K562 (cell line): ENCODE results near the gene CARMIL1.

Experiments used
- BCOR ChIP-seq: fragments of 450-650 bp; IDR thresholded peaks from 2 replicates; pipeline ENCODE4 v1.6.1; 2016
- CBX8 ChIP-seq: fragments of 200-600 bp; sonication (generic); IDR thresholded peaks from 2 replicates; pipeline ENCODE4 v1.6.1; 2012; ENCODE audit warnings: borderline replicate concordance, mixed run types, low read depth, mild to moderate bottlenecking, moderate library complexity, mixed read lengths, low read length, control low read depth, inconsistent platforms; ENCODE audit not compliant: poor library complexity, severe bottlenecking; ENCODE audit errors: extremely low read depth
- EZH2 ChIP-seq: IDR thresholded peaks from 2 replicates; pipeline ENCODE4 v1.6.1; 2012; ENCODE audit warnings: low read depth, mild to moderate bottlenecking, inconsistent platforms, low read length, borderline replicate concordance
- SOX6 ChIP-seq: fragments of 450-650 bp; IDR thresholded peaks from 2 replicates; pipeline ENCODE4 v1.6.1; 2014; ENCODE audit warnings: mild to moderate bottlenecking
- TF ChIP-seq, protein P1 (sequence below): sonication (generic); formaldehyde crosslinking; IDR thresholded peaks from 2 replicates; pipeline ENCODE4 v1.8.1; 2023; ENCODE audit warnings: mild to moderate bottlenecking, missing genetic modification reagents
- TF ChIP-seq, protein P2 (sequence below): fragments of 250-450 bp; sonication (Bioruptor Pico); IDR thresholded peaks from 2 replicates; pipeline ENCODE4 v1.4.0; 2020; ENCODE audit warnings: borderline replicate concordance

DNA sequence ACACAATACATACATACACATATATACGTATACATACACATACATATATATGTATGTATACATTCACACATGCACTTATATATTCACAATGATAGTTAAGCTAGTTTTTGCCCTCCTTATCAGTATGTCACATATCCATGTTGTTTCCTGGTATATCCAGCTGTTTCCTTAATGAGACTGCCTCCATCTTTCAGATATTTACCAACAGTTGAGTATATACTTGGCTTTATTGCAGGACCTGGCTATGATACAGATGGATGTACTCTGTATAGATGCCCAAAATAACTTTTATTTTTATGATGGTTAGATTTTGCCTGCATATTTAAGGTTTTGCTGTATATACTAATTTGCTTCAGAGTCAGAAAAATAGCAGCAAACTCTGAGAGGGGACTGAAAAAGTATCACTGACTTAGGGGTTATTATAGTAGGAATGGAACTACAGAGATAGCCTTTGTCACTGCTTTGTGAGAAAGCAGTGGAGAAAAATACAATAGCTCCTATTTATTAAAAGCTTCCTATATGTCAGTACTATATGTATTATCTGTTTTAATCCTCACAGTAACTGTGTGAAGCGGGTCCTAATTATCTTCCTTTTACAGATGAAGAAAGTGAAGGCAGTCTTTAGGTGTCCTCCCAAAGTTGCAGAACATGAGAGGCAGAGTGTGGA is 35.5 kb downstream of the CARMIL1 start:
- TF ChIP-seq, protein P1, sequence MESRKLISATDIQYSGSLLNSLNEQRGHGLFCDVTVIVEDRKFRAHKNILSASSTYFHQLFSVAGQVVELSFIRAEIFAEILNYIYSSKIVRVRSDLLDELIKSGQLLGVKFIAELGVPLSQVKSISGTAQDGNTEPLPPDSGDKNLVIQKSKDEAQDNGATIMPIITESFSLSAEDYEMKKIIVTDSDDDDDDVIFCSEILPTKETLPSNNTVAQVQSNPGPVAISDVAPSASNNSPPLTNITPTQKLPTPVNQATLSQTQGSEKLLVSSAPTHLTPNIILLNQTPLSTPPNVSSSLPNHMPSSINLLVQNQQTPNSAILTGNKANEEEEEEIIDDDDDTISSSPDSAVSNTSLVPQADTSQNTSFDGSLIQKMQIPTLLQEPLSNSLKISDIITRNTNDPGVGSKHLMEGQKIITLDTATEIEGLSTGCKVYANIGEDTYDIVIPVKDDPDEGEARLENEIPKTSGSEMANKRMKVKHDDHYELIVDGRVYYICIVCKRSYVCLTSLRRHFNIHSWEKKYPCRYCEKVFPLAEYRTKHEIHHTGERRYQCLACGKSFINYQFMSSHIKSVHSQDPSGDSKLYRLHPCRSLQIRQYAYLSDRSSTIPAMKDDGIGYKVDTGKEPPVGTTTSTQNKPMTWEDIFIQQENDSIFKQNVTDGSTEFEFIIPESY (CRISPR knock-in tag): no peak
- TF ChIP-seq EZH2 (no peak), CBX8 (no peak), SOX6 (no peak), BCOR (no peak)
- TF ChIP-seq, protein P2, sequence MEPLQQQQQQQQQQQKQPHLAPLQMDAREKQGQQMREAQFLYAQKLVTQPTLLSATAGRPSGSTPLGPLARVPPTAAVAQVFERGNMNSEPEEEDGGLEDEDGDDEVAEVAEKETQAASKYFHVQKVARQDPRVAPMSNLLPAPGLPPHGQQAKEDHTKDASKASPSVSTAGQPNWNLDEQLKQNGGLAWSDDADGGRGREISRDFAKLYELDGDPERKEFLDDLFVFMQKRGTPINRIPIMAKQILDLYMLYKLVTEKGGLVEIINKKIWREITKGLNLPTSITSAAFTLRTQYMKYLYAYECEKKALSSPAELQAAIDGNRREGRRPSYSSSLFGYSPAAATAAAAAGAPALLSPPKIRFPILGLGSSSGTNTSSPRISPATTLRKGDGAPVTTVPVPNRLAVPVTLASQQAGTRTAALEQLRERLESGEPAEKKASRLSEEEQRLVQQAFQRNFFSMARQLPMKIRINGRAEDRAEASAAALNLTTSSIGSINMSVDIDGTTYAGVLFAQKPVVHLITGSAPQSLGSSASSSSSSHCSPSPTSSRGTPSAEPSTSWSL (CRISPR knock-in tag): no peak
